A549 treated with dexamethasone at 1 μM for 4 hours (cell line): ENCODE results near the gene GAB1. TPM values are rescaled to one million over a fixed set of nuclear protein-coding genes. Genes with fewer than 3 reads are reported as not detected.

Experiments
- total RNA-seq: library from RNA; stranded (reverse); fragments of 200-300 nt; extraction: Qiagen RNA extraction; gene quantifications from 5 replicates; pipeline ENCODE4 v1.2.3, GENCODE V29; 2022

The GAB1 gene
- 1.9 to 3.2 TPM (median 2.4 TPM) in 5 replicates for total RNA-seq

GRCh38 chr4:143336781-143337599 lies at the start of gene GAB1:
Gene GAB1 (plus strand): TSS chr4:143336876. CDS start chr4:143337189, 313 bp downstream.

GRCh38 chr4:143513314-143514168 lies 176.9 kb downstream of the GAB1 start, which contains the start of gene SMARCA5:
Gene SMARCA5 (plus strand): TSS chr4:143513702. CDS start chr4:143513925, 223 bp downstream.

Other genes starting within 250 kb of the GAB1 start
- 7.3 to 10.8 TPM (median 9.9 TPM) in 5 replicates for gene USP38, start 152.0 kb upstream of the GAB1 start, total RNA-seq
- gene SMARCA5, start 176.8 kb downstream of the GAB1 start, total RNA-seq = 19.6 to 25.3 TPM (median 24.0 TPM) in 5 replicates